Measurements from ENCODE around the gene MTHFD1L.
A peak's percentile ranks its signal among the peaks of the same experiment; 100 is the strongest.

The MTHFD1L gene

DNA sequence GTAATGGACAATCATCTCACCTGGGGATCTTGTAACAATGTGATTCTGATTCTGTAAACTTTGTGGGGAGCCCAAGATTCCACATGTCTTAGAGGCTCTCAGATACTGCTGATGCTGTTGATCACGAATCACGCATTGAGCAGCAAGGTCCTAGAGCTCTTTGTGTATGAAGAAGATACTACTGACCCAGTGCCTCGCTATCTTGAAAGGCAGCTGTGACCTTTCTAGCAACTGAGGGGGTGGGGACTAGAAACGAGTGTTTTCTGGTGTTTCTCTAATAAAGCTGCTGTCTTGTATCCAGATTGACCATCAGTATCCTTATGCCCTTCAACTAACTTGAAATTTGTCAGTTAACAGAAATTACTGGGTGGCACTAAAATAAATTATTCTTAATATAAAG, 142.9 kb downstream of the MTHFD1L start:
- ATAC-seq (replicated peaks; ENCODE audit: extremely low read depth, poor library complexity, severe bottlenecking) (no peak), DNase-seq (ENCODE audit: low spot score in 2 of 2) (no peak)
- Mint-ChIP-seq H3K4me3 (no peak overlapping the region), H3K27ac (ENCODE audit: low read depth) (no peak overlapping the region), H3K9me3 (no peaks in the 10 kb centered on the region), H3K36me3 (ENCODE audit: insufficient read depth) (no peaks in the 10 kb centered on the region), H3K27me3 (no peaks in the 10 kb centered on the region), H3K4me1 (peaks cover 6% of the 10 kb centered on the region)

DNA sequence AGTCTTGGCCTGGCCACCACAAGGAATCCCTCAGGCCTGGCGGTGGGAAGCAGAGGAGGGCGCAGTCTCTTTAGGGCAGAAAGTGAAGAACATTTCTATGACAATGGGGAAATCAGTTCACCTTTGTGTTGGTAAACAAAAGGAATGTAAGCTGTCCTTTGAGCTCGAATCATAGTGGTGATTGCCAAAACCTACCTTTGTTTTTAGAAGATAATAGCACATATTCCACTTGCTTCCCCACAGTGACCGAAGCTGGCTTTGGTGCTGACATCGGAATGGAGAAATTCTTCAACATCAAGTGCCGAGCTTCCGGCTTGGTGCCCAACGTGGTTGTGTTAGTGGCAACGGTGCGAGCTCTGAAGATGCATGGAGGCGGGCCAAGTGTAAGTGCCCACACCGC, 144.1 kb downstream of the MTHFD1L start:
- no peak for DNase-seq (ENCODE audit: low spot score in 2 of 2)
- H3K27me3 Mint-ChIP-seq, result no peaks in the 10 kb centered on the region
- H3K4me1 Mint-ChIP-seq, result peaks cover 6% of the 10 kb centered on the region
- H3K36me3 Mint-ChIP-seq (ENCODE audit: insufficient read depth), result peaks cover 2% of the 10 kb centered on the region
- H3K4me3 Mint-ChIP-seq, result no peak overlapping the region
- no peak overlapping the region for H3K27ac Mint-ChIP-seq (ENCODE audit: low read depth)
- no peaks in the 10 kb centered on the region for H3K9me3 Mint-ChIP-seq
- no peak for ATAC-seq (replicated peaks; ENCODE audit: extremely low read depth, poor library complexity, severe bottlenecking)

GRCh38 chr6:151010071-151010470, 144.6 kb downstream of the MTHFD1L start:
- no peak for DNase-seq (ENCODE audit: low spot score in 2 of 2)
- ATAC-seq (replicated peaks; ENCODE audit: extremely low read depth, poor library complexity, severe bottlenecking), result no peak
- Mint-ChIP-seq H3K4me1 (peaks cover 8% of the 10 kb centered on the region), H3K4me3 (no peak overlapping the region), H3K36me3 (ENCODE audit: insufficient read depth) (peaks cover 2% of the 10 kb centered on the region), H3K9me3 (no peaks in the 10 kb centered on the region), H3K27ac (ENCODE audit: low read depth) (no peak overlapping the region), H3K27me3 (no peaks in the 10 kb centered on the region)

DNA sequence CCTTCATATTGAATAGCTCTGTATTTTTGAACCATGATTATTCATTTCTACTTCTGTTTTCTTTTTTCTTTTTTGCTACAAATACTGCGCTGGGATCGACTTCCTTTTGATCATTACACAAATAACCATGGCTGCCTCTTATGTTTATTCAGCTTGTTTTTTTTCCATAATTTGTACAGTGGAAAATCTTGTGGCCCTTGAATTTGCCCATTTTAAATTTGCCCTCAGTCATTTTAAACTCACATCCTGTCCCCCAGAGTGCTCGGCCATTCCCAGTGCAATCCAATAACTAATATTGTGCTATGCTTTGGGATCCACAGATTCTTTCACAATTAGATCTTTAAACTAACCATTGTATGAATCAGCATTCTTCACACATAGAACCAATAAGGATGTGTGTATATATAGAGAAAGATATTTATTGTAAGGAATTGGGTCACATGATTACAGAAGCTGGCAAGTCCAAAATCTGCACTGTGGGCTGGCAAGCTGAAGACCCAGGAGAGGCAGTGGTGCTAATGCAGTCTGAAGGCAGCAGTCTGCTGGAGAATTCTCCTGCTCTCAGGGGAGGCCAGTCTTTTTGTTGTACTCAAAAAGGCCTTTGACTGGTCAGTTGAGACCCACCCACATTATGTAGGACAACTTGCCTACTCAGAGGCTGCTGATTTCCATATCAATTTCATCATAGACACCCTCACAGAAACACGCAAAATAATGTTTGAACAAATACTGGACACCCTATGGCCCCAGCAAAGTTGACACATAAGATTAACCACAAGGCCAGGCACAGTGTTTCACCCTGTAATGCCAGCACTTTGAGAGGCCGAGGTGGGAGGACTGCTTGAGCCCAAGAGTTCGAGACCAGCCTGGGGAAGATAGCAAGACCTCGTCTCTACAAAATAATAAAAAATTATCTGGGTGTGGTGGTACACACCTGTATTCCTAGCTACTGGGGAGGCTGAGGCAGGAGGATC, 147.1 kb downstream of the MTHFD1L start:
- Mint-ChIP-seq H3K4me3 (no peak overlapping the region), H3K9me3 (no peaks in the 10 kb centered on the region), H3K36me3 (ENCODE audit: insufficient read depth) (peaks cover 2% of the 10 kb centered on the region), H3K4me1 (peaks cover 8% of the 10 kb centered on the region), H3K27me3 (no peaks in the 10 kb centered on the region), H3K27ac (ENCODE audit: low read depth) (no peak overlapping the region)
- DNase-seq (ENCODE audit: low spot score in 2 of 2) (no peak), ATAC-seq (replicated peaks; ENCODE audit: extremely low read depth, poor library complexity, severe bottlenecking) (no peak)

GRCh38 chr6:151014404-151015100, 149.1 kb downstream of the MTHFD1L start:
- DNase-seq (ENCODE audit: low spot score in 2 of 2) (peak; percentile 33 to 41), ATAC-seq (replicated peaks; ENCODE audit: extremely low read depth, poor library complexity, severe bottlenecking) (peak; percentile 40)
- peaks cover 8% of the 10 kb centered on the region for H3K4me1 Mint-ChIP-seq
- no peaks in the 10 kb centered on the region for H3K27me3 Mint-ChIP-seq
- no peaks in the 10 kb centered on the region for H3K9me3 Mint-ChIP-seq
- H3K36me3 Mint-ChIP-seq (ENCODE audit: insufficient read depth), result peaks cover 2% of the 10 kb centered on the region
- peak overlapping the region; percentile 10 for H3K27ac Mint-ChIP-seq (ENCODE audit: low read depth)
- H3K4me3 Mint-ChIP-seq, result peak overlapping the region; percentile 28

- no peaks in the 10 kb centered on the region for H3K9me3 Mint-ChIP-seq
- H3K4me1 Mint-ChIP-seq, result peaks cover 8% of the 10 kb centered on the region
- peaks cover 2% of the 10 kb centered on the region for H3K36me3 Mint-ChIP-seq (ENCODE audit: insufficient read depth)
- H3K27me3 Mint-ChIP-seq, result no peaks in the 10 kb centered on the region
- no peak for DNase-seq (ENCODE audit: low spot score in 2 of 2)
- ATAC-seq (replicated peaks; ENCODE audit: extremely low read depth, poor library complexity, severe bottlenecking), result no peak
- H3K4me3 Mint-ChIP-seq, result no peak overlapping the region
- H3K27ac Mint-ChIP-seq (ENCODE audit: low read depth), result peak overlapping the region; percentile 10
Measured at GRCh38 chr6:151015101-151015700, 149.7 kb downstream of the MTHFD1L start.

- Mint-ChIP-seq H3K36me3 (ENCODE audit: insufficient read depth) (peaks cover 2% of the 10 kb centered on the region), H3K27me3 (no peaks in the 10 kb centered on the region), H3K4me3 (no peak overlapping the region), H3K4me1 (peaks cover 8% of the 10 kb centered on the region), H3K9me3 (no peaks in the 10 kb centered on the region), H3K27ac (ENCODE audit: low read depth) (no peak overlapping the region)
- no peak for DNase-seq (ENCODE audit: low spot score in 2 of 2)
- ATAC-seq (replicated peaks; ENCODE audit: extremely low read depth, poor library complexity, severe bottlenecking), result no peak
Measured at GRCh38 chr6:151016107-151016506, 150.6 kb downstream of the MTHFD1L start.

- Mint-ChIP-seq H3K9me3 (no peaks in the 10 kb centered on the region), H3K27ac (ENCODE audit: low read depth) (no peak overlapping the region), H3K4me1 (peaks cover 8% of the 10 kb centered on the region), H3K4me3 (no peak overlapping the region), H3K27me3 (no peaks in the 10 kb centered on the region), H3K36me3 (ENCODE audit: insufficient read depth) (peaks cover 4% of the 10 kb centered on the region)
- DNase-seq (ENCODE audit: low spot score in 2 of 2) (no peak), ATAC-seq (replicated peaks; ENCODE audit: extremely low read depth, poor library complexity, severe bottlenecking) (no peak)
Measured at GRCh38 chr6:151018046-151018445, 152.5 kb downstream of the MTHFD1L start.

- DNase-seq (ENCODE audit: low spot score in 2 of 2) (no peak), ATAC-seq (replicated peaks; ENCODE audit: extremely low read depth, poor library complexity, severe bottlenecking) (no peak)
- Mint-ChIP-seq H3K4me1 (peaks cover 8% of the 10 kb centered on the region), H3K4me3 (no peak overlapping the region), H3K36me3 (ENCODE audit: insufficient read depth) (peaks cover 6% of the 10 kb centered on the region), H3K27me3 (no peaks in the 10 kb centered on the region), H3K27ac (ENCODE audit: low read depth) (no peak overlapping the region), H3K9me3 (no peaks in the 10 kb centered on the region)
Measured at GRCh38 chr6:151018911-151019782, 153.6 kb downstream of the MTHFD1L start.

DNA sequence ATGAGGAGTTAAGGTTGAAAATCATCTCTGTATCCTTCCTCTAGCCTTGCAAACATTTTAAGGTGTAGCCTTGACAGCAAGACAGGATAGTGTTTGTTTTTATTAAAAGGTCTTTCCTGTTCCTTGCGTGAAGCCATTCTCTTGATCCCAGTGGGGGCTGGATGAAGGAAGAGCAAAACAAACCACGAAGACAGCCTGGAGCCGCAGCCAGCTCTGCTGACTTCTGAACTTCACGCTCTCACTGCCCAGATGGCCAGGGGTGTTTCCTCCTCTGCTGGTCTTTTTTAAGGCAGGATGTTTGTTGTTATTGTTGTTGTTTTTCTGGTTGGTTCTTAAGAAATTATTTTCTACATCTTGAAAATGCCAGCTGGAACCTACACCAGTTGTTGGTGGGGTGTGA, 156.4 kb downstream of the MTHFD1L start:
- H3K4me1 Mint-ChIP-seq, result no peaks in the 10 kb centered on the region
- ATAC-seq (replicated peaks; ENCODE audit: extremely low read depth, poor library complexity, severe bottlenecking) (no peak), DNase-seq (ENCODE audit: low spot score in 2 of 2) (no peak)
- H3K36me3 Mint-ChIP-seq (ENCODE audit: insufficient read depth), result peaks cover 4% of the 10 kb centered on the region
- no peaks in the 10 kb centered on the region for H3K27me3 Mint-ChIP-seq
- H3K4me3 Mint-ChIP-seq, result no peak overlapping the region
- H3K27ac Mint-ChIP-seq (ENCODE audit: low read depth), result no peak overlapping the region
- no peaks in the 10 kb centered on the region for H3K9me3 Mint-ChIP-seq

- no peaks in the 10 kb centered on the region for H3K9me3 Mint-ChIP-seq
- H3K4me3 Mint-ChIP-seq, result no peak overlapping the region
- peaks cover 5% of the 10 kb centered on the region for H3K36me3 Mint-ChIP-seq (ENCODE audit: insufficient read depth)
- H3K27me3 Mint-ChIP-seq, result no peaks in the 10 kb centered on the region
- no peak for DNase-seq (ENCODE audit: low spot score in 2 of 2)
- no peak for ATAC-seq (replicated peaks; ENCODE audit: extremely low read depth, poor library complexity, severe bottlenecking)
- H3K27ac Mint-ChIP-seq (ENCODE audit: low read depth), result no peak overlapping the region
- H3K4me1 Mint-ChIP-seq, result no peaks in the 10 kb centered on the region
Measured at GRCh38 chr6:151022492-151022891, 157.0 kb downstream of the MTHFD1L start.

DNA sequence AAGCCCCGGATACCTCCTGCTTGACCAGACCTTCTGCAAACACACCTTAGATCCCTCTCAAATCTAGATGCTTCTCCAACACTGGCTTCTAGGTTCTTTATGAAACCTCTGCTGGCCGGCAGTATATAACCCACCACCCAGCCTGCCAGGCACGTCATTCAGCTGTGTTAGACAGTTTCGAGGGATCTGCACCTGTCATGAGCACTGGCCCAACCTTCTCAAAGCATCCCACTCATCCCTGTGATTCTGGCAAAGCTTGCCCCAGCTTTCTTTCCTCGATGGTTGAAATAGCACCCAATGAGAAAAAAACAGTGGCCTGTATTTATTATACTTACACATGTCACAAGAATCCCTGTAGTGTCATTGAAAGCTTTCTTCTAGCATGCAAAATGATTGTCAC, 157.8 kb downstream of the MTHFD1L start:
- peaks cover 5% of the 10 kb centered on the region for H3K36me3 Mint-ChIP-seq (ENCODE audit: insufficient read depth)
- DNase-seq (ENCODE audit: low spot score in 2 of 2), result no peak

More for the DNA sequence above, 157.8 kb downstream of the MTHFD1L start:
- H3K9me3 Mint-ChIP-seq, result peaks cover 3% of the 10 kb centered on the region
- no peak overlapping the region for H3K27ac Mint-ChIP-seq (ENCODE audit: low read depth)
- H3K4me1 Mint-ChIP-seq, result peaks cover 3% of the 10 kb centered on the region
- no peak overlapping the region for H3K4me3 Mint-ChIP-seq
- no peak for ATAC-seq (replicated peaks; ENCODE audit: extremely low read depth, poor library complexity, severe bottlenecking)
- no peaks in the 10 kb centered on the region for H3K27me3 Mint-ChIP-seq
